IMR-90 (cell line): ENCODE measurements around the gene ANP32B. TPM values are rescaled to one million over a fixed set of nuclear protein-coding genes. Genes with fewer than 3 reads are reported as not detected.

Experiments
- ATAC-seq: fragments of 200-7000 bp; cut with Tn5 transposase; 2 replicates; pipeline ENCODE4 v1.9.1; 2020; ENCODE audit warnings: low read depth, mild to moderate bottlenecking, moderate library complexity
- BruUV-seq: library from RNA; stranded (reverse); fragments of 400-500 nt; replicated peaks from 2 replicates; lab custom pipeline; 2021; lab: Mats Ljungman, UMichigan
- CTCF ChIA-PET: fragments of 300-600 bp; formaldehyde crosslinking; extraction: SDS; loops from one replicate; lab custom pipeline; 2021; ENCODE audit warnings: antibody characterized with exemption; lab: Yijun Ruan, JAX
- POLR2A ChIA-PET: fragments of 300-600 bp; sonication (Branson Sonifier 250); formaldehyde crosslinking; loops from one replicate; lab custom pipeline; 2022; ENCODE audit warnings: antibody characterized with exemption; ENCODE audit not compliant: unreplicated experiment; lab: Charles Lee
- DNase-seq: peaks from one replicate; pipeline ENCODE4 v3.0.0; 2013
- H2AFZ ChIP-seq: replicated peaks from 2 replicates; pipeline ENCODE3; 2013; ENCODE audit warnings: low read length, mild to moderate bottlenecking; ENCODE audit not compliant: poor library complexity
- H2AK5ac ChIP-seq: 2 replicates; pipeline ENCODE4 v1.6.1; 2013; ENCODE audit warnings: low read depth, low read length, inconsistent platforms
- H2AK9ac ChIP-seq: replicated peaks from 2 replicates; pipeline ENCODE3; 2013; ENCODE audit warnings: mild to moderate bottlenecking, low read depth, low read length, moderate library complexity; ENCODE audit not compliant: poor library complexity
- H2BK120ac ChIP-seq: 2 replicates; pipeline ENCODE4 v1.6.1; 2013; ENCODE audit warnings: low read depth, low read length, inconsistent platforms
- H2BK15ac ChIP-seq: 3 replicates; pipeline ENCODE4 v1.6.1; 2013; ENCODE audit warnings: low read depth, low read length, inconsistent platforms
- H2BK20ac ChIP-seq: 2 replicates; pipeline ENCODE4 v1.6.1; 2013; ENCODE audit warnings: low read depth, mild to moderate bottlenecking, inconsistent platforms, low read length, moderate library complexity
- H2BK5ac ChIP-seq: 2 replicates; pipeline ENCODE4 v1.6.1; 2013; ENCODE audit warnings: mild to moderate bottlenecking, low read depth, low read length, inconsistent platforms; ENCODE audit not compliant: poor library complexity, severe bottlenecking
- H3K14ac ChIP-seq: replicated peaks from 2 replicates; pipeline ENCODE4 v1.6.1; 2013; ENCODE audit warnings: low read depth, low read length, inconsistent platforms
- H3K18ac ChIP-seq: 2 replicates; pipeline ENCODE4 v1.6.1; 2013; ENCODE audit warnings: low read depth, low read length, control low read depth
- H3K23ac ChIP-seq: 2 replicates; pipeline ENCODE4 v1.6.1; 2013; ENCODE audit warnings: low read depth, low read length, inconsistent platforms
- H3K27ac ChIP-seq: 2 replicates; pipeline ENCODE4 v1.5.1; 2013; ENCODE audit warnings: mild to moderate bottlenecking, control low read depth, low read length; ENCODE audit not compliant: insufficient read depth
- H3K27me3 ChIP-seq: 2 replicates; pipeline ENCODE4 v1.6.1; 2013; ENCODE audit warnings: low read length; ENCODE audit not compliant: control insufficient read depth, insufficient read depth
- H3K36me3 ChIP-seq: 2 replicates; pipeline ENCODE4 v1.6.1; 2013; ENCODE audit warnings: low read length, mixed read lengths; ENCODE audit not compliant: control insufficient read depth, insufficient read depth
- H3K4ac ChIP-seq: 2 replicates; pipeline ENCODE4 v1.6.1; 2013; ENCODE audit warnings: low read depth, low read length, inconsistent platforms
- H3K4me1 ChIP-seq: 2 replicates; pipeline ENCODE4 v1.6.1; 2013; ENCODE audit warnings: low read length, mixed read lengths; ENCODE audit not compliant: control insufficient read depth, insufficient read depth
- H3K4me2 ChIP-seq: 2 replicates; pipeline ENCODE4 v1.6.1; 2013; ENCODE audit warnings: low read depth, mild to moderate bottlenecking, control low read depth, low read length, moderate library complexity
- H3K4me3 ChIP-seq: 2 replicates; pipeline ENCODE4 v1.5.1; 2013; ENCODE audit warnings: low read depth, mild to moderate bottlenecking, control low read depth, low read length, moderate library complexity; ENCODE audit not compliant: insufficient read depth
- H3K56ac ChIP-seq: 2 replicates; pipeline ENCODE4 v1.6.1; 2013; ENCODE audit warnings: low read length, inconsistent platforms; ENCODE audit not compliant: insufficient read depth; ENCODE audit errors: extremely low read depth
- H3K79me1 ChIP-seq, 2 experiments: 2 replicates each; pipeline ENCODE4 v1.6.1; 2013; ENCODE audit warnings: low read length in 2 of 2, inconsistent platforms in 1 of 2, low read depth in 1 of 2
- H3K9ac ChIP-seq: 2 replicates; pipeline ENCODE4 v1.6.1; 2013; ENCODE audit warnings: low read depth, low read length, control low read depth
- H3K9me1 ChIP-seq: 2 replicates; pipeline ENCODE4 v1.6.1; 2013; ENCODE audit warnings: low read length, inconsistent platforms; ENCODE audit not compliant: insufficient read depth
- H3K9me3 ChIP-seq: 2 replicates; pipeline ENCODE4 v1.6.1; 2013; ENCODE audit warnings: low read length; ENCODE audit not compliant: control insufficient read depth, insufficient read depth
- H4K20me1 ChIP-seq: 2 replicates; pipeline ENCODE4 v1.6.1; 2013; ENCODE audit warnings: low read length, inconsistent platforms; ENCODE audit not compliant: insufficient read depth
- H4K5ac ChIP-seq: 2 replicates; pipeline ENCODE4 v1.6.1; 2013; ENCODE audit warnings: mild to moderate bottlenecking, low read depth, low read length, control low read depth
- H4K8ac ChIP-seq, 2 experiments: 2 replicates each; pipeline ENCODE4 v1.6.1; 2013; ENCODE audit warnings: low read depth in 2 of 2, low read length in 2 of 2, control low read depth in 1 of 2, inconsistent platforms in 1 of 2
- H4K91ac ChIP-seq: 2 replicates; pipeline ENCODE4 v1.6.1; 2013; ENCODE audit warnings: low read depth, low read length, inconsistent platforms; ENCODE audit not compliant: insufficient read depth
- CEBPB ChIP-seq: IDR thresholded peaks from 2 replicates; pipeline ENCODE4 v1.6.1; 2012; ENCODE audit warnings: low read depth, low read length, improper control_type of control experiment
- MXI1 ChIP-seq: IDR thresholded peaks from 2 replicates; pipeline ENCODE4 v1.6.1; 2012; ENCODE audit warnings: low read depth, mild to moderate bottlenecking, low read length, moderate library complexity, borderline replicate concordance
- RCOR1 ChIP-seq: IDR thresholded peaks from 2 replicates; pipeline ENCODE4 v1.6.1; 2012; ENCODE audit warnings: mild to moderate bottlenecking, low read length, improper control_type of control experiment; ENCODE audit not compliant: insufficient replicate concordance
- USF2 ChIP-seq: fragments of 150-350 bp; IDR thresholded peaks from 2 replicates; pipeline ENCODE4 v1.6.1; 2017; ENCODE audit warnings: mild to moderate bottlenecking, antibody characterized with exemption, low read length, low read depth
- WGBS, 2 experiments: methylation state at CpG; one replicate each; pipeline versions ENCODE4 v1.1.5 to v1.1.7; 2013; ENCODE audit warnings: missing lambda C conversion rate in 2 of 2; ENCODE audit not compliant: insufficient read length in 1 of 2; ENCODE audit errors: extremely low coverage in 2 of 2; 5-methylcytosine and 5-hydroxymethylcytosine counted together
- dilution Hi-C: fragments of 300-500 bp; cut with HindIII; formaldehyde crosslinking; loops from one replicate; pipeline ENCODE4 v1.14.3; 2018; ENCODE audit warnings: low sequenced_read_pairs; ENCODE audit not compliant: unreplicated experiment
- in situ Hi-C: fragments of 300-500 bp; cut with MboI; formaldehyde crosslinking; loops from 3 replicates; pipeline ENCODE4 v1.14.3; 2019; ENCODE audit warnings: low sequenced_read_pairs, inconsistent platforms, mixed read lengths
- intact Hi-C: fragments of 100-400 bp; cut with micrococcal nuclease; formaldehyde crosslinking; loops from 2 replicates; pipeline ENCODE4 v1.10.0; 2022
- polyA plus RNA-seq, 3 experiments: library from polyadenylated mRNA; depleted of rRNA; stranded (reverse); fragments of >200 nt; gene quantifications; 2 replicates each; pipeline ENCODE4 v1.2.3, GENCODE V29; 2012; ENCODE audit warnings: low replicate concordance in 1 of 3
- total RNA-seq: library from RNA; depleted of rRNA; stranded (reverse); fragments of >200 nt; gene quantifications from 2 replicates; pipeline ENCODE4 v1.2.3, GENCODE V29; 2012

The ANP32B gene
- total and polyA plus RNA-seq, 2 of the 4 experiments (the other 2 are of a cell fraction): 3.9 to 46.8 TPM

GRCh38 chr9:98062161-98062560, 79.0 kb downstream of the ANP32B start:
- no peak for DNase-seq
- Histone ChIP-seq H3K79me1 (peaks cover 24 to 70% of the 10 kb centered on the region in 2 experiments), H3K56ac (no peak overlapping the region), H3K4me1 (peaks cover 5% of the 10 kb centered on the region), H3K9me3 (no peaks in the 10 kb centered on the region), H3K9me1 (peaks cover 12% of the 10 kb centered on the region), H3K23ac (no peak overlapping the region), H2BK20ac (no peak overlapping the region), H3K4me3 (no peak overlapping the region), H2BK120ac (no peak overlapping the region), H4K20me1 (peaks cover 19% of the 10 kb centered on the region; the same call in 1 of the 2 replicates), H2AK9ac (no peak overlapping the region), H3K14ac (no peak overlapping the region), H3K18ac (no peak overlapping the region), H3K4me2 (no peak overlapping the region), H3K27ac (no peak overlapping the region), H3K27me3 (no peaks in the 10 kb centered on the region), H2AFZ (no peak overlapping the region), H4K8ac (no peak overlapping the region), H2BK5ac (no peak overlapping the region), H3K4ac (no peak overlapping the region), H4K91ac (no peak overlapping the region), H3K9ac (no peak overlapping the region), H4K5ac (no peak overlapping the region), H2AK5ac (no peak overlapping the region), H3K36me3 (peaks cover 29% of the 10 kb centered on the region), H2BK15ac (no peak overlapping the region)
- CTCF ChIA-PET: no interaction called here
- dilution Hi-C loops (no loop called here), intact Hi-C loops (no loop called here), in situ Hi-C loops (no loop called here)
- POLR2A ChIA-PET: no interaction called here
- 100% methylated on average over 1 of the region's 3 CpGs; no CpG with 5 or more reads in 1 of the 2 experiments for WGBS, 2 experiments
- no TSS peak for BruUV-seq
- ATAC-seq: no peak
- no peak for TF ChIP-seq RCOR1
- TF ChIP-seq USF2: no peak
- TF ChIP-seq CEBPB: no peak
- no peak for TF ChIP-seq MXI1
